ENCODE data around the gene PRKAG3. TPM values are rescaled to one million over a fixed set of nuclear protein-coding genes. Genes with fewer than 3 reads are reported as not detected.

Gene PRKAG3
- total RNA-seq, result not detected in 2 replicates

DNA sequence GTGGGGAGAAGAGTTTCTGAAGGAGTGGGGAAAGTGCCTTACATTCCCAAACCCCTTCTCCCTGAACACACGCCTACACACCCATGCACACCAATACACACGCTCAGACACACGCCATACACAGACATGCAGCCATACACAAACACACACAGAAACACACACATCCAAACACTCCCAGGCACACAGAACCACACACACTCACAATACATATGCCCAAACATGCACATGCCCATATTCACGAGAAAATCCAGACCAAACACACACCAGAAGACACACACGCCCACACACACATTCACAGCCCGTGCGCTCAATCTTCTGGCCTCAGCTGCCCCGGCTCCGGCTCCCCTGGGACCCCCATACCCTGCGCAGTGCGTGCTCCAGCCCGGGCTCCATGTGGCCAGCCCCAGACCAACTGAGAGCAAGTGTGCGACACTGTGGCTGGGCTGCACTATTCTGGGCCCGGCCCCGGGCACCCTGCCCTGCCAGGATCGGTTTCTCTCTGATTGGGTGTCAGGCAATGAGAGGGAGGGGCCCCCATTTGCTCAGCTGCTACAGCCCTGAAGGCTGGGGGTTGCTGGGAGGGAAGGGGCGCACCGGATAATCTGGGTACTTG, at the start of gene PRKAG3:
PRKAG3 (minus strand) TSS at position 426 of the 613 bp plus-strand sequence.

DNA sequence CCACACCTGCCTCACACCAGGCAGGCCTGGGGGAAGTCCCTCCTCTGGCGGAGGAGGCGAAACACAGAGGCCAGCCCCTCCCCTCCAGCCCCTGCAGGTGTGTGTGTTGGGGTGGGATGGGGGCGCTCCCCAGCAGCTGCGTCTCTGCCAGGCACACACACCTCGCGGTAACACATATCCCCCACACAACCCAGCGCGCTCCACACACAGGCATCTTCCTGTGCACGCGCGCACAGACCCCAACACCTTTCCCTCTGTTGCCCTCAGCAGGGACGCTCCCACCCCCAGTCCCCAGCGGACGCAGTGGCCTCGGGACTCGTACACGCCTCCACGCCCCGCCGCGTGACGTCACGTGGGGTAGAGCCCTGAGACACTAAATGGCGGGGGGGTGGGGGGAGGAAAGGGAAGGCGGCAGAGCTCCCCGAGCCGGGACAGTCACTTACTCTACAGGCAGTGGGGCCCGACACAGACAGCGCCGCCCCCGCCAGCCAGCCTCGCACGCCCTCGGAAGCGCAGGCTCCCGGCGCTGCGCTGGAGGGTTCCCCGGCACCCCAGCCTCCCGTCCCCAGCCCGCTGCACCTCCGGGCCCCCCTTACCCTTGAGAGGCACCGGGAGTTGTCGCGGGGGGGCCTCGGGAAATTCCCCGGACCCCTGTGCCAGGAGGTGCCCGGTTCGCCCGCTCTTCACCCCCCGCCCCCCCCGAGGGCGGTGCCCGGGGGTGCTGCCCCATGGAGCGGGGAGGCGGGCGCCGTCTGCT, 48.7 kb upstream of the PRKAG3 start, which contains the start of gene WNT10A:
WNT10A (plus strand) TSS at position 751 of the 757 bp plus-strand sequence. CDS start 144 bp downstream, outside the sequence.

DNA sequence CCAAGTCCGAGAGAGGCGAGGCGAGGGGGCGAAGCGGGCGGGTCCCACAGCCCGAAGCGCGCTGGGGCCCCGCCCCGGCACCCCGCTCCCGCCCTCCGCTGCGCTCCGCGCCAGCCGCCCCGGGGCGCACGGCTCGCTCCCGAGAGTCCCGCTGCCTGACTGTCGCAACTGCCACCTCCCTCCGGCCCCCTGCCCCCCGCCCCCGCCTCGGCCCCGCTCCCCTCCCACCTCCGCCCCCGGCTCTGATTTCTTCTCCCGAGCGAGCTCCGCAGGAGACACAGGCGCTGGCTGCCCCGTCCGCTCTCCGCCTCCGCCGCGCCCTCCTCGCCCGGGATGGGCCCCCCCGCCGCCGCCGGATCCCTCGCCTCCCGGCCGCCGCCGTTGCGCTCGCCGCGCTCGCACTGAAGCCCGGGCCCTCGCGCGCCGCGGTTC, 28.0 kb upstream of the PRKAG3 start, which contains the start of gene WNT6:
WNT6 (plus strand) TSS at position 250 of the 432 bp plus-strand sequence. CDS start 233 bp downstream, outside the sequence.

DNA sequence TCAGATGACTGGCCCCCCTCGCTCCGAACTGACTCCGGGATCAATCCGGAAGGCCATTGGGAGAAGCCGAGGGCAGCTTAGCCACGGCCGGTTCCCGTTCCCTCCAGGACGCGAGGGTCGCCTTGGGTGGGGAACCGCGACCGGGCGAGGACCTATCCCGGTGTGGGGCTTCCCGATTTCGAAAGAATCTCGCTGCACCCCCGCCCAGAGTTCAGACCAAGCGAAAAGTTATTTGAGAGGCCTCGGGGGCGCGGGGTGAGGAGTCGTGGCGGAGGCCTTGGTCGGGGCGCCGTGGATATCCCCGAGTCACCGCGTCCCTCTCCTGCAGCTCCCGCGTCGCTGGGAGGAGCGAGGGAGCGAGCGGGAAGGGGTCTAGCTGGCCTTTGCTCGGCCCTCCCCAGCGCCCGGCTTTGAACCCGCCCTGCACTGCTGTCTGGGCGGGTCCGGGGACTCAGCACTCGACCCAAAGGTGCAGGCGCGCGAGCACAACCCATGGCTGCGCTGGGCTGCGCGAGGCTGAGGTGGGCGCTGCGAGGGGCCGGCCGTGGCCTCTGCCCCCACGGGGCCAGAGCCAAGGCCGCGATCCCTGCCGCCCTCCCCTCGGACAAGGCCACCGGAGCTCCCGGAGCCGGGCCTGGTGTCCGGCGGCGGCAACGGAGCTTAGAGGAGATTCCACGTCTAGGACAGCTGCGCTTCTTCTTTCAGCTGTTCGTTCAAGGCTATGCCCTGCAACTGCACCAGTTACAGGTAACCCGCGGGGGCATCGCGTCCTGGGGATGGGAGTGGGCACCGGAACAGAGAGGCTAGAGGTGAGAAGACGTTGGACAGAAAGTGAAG, 49.7 kb downstream of the PRKAG3 start, which contains the start of gene CYP27A1:
CYP27A1 (plus strand) TSS at position 457 of the 837 bp plus-strand sequence; CDS start at position 493, 36 bp downstream.

Other genes with a start within 250 kb of the PRKAG3 start
- 2.9 and 6.5 TPM in 2 replicates for gene PLCD4, start 223.9 kb downstream of the PRKAG3 start, total RNA-seq
- gene ZNF142, start 172.2 kb downstream of the PRKAG3 start, total RNA-seq, result 22.4 and 25.5 TPM in 2 replicates
- gene BCS1L, start 172.1 kb downstream of the PRKAG3 start, total RNA-seq, result 27.4 and 32.1 TPM in 2 replicates
- 49.0 and 56.6 TPM in 2 replicates for gene RNF25, start 159.8 kb downstream of the PRKAG3 start, total RNA-seq
- 14.7 and 20.7 TPM in 2 replicates for gene STK36, start 159.7 kb downstream of the PRKAG3 start, total RNA-seq
- 15.0 and 20.5 TPM in 2 replicates for gene TTLL4, start 121.0 kb downstream of the PRKAG3 start, total RNA-seq
- gene CYP27A1, start 49.7 kb downstream of the PRKAG3 start, total RNA-seq, result 6.3 and 9.1 TPM in 2 replicates
- gene WNT6, start 28.0 kb upstream of the PRKAG3 start, total RNA-seq, result not detected in 2 replicates
- gene WNT10A, start 49.0 kb upstream of the PRKAG3 start, total RNA-seq, result not detected in 2 replicates
- not detected in 2 replicates for gene CDK5R2, start 127.9 kb upstream of the PRKAG3 start, total RNA-seq
- gene FEV, start 153.4 kb upstream of the PRKAG3 start, total RNA-seq, result not detected in 2 replicates
- not detected in 2 replicates for gene CRYBA2, start 161.6 kb upstream of the PRKAG3 start, total RNA-seq
- not detected in 2 replicates for gene CFAP65, start 209.7 kb upstream of the PRKAG3 start, total RNA-seq
- 0.33 TPM in 1 of 2 replicates, not detected in the other for gene IHH, start 229.1 kb upstream of the PRKAG3 start, total RNA-seq